Mesothelial cell of epicardium (in vitro differentiated cells): ENCODE measurements around the gene PIK3R6. TPM values are rescaled to one million over a fixed set of nuclear protein-coding genes. Genes with fewer than 3 reads are reported as not detected.

Experiments
- DNase-seq, 2 experiments: peaks; one replicate each; pipeline ENCODE4 v3.0.0; 2021; ENCODE audit warnings: low spot score in 2 of 2; ENCODE audit not compliant: unreplicated experiment in 2 of 2
- H3K27ac Mint-ChIP-seq: 2 replicates; pipeline ENCODE4 v1.8.0; 2021; ENCODE audit warnings: mixed read lengths
- H3K27me3 Mint-ChIP-seq: 2 replicates; pipeline ENCODE4 v1.8.0; 2021; ENCODE audit warnings: low read depth, mixed read lengths
- H3K36me3 Mint-ChIP-seq: 2 replicates; pipeline ENCODE4 v1.8.0; 2021; ENCODE audit warnings: mixed read lengths
- H3K4me1 Mint-ChIP-seq: 2 replicates; pipeline ENCODE4 v1.8.0; 2021; ENCODE audit warnings: mixed read lengths
- H3K4me3 Mint-ChIP-seq: 2 replicates; pipeline ENCODE4 v1.8.0; 2021; ENCODE audit warnings: mild to moderate bottlenecking, moderate library complexity, mixed read lengths
- H3K9me3 Mint-ChIP-seq: 2 replicates; pipeline ENCODE4 v1.8.0; 2021; ENCODE audit warnings: mixed read lengths
- total RNA-seq: library from RNA; stranded (reverse); gene quantifications from 3 replicates; pipeline ENCODE4 v1.2.1, GENCODE V29; 2021
- TF ChIP-seq, protein P1 (sequence below): fragments of 200-600 bp; sonication (generic); IDR thresholded peaks from one replicate; pipeline ENCODE4 v1.5.0; 2021; ENCODE audit warnings: antibody characterized with exemption; ENCODE audit not compliant: unreplicated experiment

Gene PIK3R6
- total RNA-seq, 1 donor from 2014 or later: not detected

DNA sequence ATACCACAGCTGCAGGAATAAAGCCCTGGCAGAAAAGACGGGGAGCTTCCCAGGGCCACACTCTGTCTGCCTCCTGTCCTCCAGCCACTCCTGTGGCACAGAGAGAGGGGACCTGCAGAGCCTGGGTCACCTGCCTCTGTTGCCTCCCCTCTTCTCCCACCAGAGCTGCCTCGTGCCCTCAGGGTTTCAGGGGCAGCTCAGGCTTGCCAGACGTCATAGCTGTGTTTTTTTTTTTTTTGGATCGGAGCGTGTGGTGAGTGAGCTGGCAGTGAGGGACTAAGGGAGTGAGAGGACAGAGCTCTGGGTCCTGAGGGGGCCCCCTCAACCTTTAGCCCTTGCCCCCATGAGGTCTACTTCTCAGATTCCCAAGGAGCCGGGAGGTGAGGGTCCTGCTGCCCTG is 2.1 kb downstream of the PIK3R6 start:
- Mint-ChIP-seq H3K27ac (no peak overlapping the region), H3K4me1 (no peaks in the 10 kb centered on the region), H3K27me3 (peaks cover 25% of the 10 kb centered on the region), H3K4me3 (no peak overlapping the region), H3K36me3 (no peaks in the 10 kb centered on the region), H3K9me3 (no peaks in the 10 kb centered on the region)
- TF ChIP-seq, protein P1, sequence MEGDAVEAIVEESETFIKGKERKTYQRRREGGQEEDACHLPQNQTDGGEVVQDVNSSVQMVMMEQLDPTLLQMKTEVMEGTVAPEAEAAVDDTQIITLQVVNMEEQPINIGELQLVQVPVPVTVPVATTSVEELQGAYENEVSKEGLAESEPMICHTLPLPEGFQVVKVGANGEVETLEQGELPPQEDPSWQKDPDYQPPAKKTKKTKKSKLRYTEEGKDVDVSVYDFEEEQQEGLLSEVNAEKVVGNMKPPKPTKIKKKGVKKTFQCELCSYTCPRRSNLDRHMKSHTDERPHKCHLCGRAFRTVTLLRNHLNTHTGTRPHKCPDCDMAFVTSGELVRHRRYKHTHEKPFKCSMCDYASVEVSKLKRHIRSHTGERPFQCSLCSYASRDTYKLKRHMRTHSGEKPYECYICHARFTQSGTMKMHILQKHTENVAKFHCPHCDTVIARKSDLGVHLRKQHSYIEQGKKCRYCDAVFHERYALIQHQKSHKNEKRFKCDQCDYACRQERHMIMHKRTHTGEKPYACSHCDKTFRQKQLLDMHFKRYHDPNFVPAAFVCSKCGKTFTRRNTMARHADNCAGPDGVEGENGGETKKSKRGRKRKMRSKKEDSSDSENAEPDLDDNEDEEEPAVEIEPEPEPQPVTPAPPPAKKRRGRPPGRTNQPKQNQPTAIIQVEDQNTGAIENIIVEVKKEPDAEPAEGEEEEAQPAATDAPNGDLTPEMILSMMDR: no peak
- DNase-seq: no peak

DNA sequence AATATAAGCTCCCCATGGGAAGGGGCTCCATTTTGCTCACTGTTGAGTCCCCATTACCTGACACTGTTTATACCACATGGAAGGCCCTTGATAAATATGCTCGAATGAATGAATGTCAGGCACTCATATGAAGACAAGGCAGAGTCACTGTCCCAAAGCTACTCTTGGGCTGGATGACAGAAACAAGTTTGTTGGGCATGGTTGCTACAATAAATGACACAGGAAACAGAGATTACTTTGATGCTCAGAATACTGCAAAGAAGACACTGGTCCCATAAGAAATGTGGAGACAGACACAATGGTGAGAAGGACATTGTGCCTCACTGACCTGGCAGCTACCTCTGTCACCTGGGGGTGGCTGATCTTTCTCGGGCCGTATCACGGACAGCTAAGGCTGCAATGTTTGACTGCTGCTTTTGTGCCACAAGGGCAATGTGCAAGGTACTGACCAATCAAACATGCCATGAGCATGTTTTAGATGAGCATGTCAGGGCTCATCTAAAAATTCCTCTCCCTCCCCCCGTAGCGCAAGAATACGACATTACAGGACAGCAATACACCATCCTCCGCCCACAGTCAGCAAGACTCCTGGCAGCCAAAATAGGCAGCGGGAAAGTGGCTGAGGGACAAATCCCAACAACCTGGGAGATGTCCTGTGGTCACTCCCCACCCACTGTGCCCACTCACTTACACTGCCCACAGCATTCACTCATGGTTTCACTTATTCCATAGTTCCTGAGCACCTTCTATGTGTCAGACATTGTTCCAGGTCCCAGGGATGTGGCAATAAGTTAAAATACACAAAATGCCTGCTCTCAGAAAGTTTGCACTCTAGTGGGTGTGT is 5.0 kb downstream of the PIK3R6 start:
- no peaks in the 10 kb centered on the region for H3K9me3 Mint-ChIP-seq
- DNase-seq: no peak
- peaks cover 2% of the 10 kb centered on the region for H3K27me3 Mint-ChIP-seq
- H3K4me3 Mint-ChIP-seq: no peak overlapping the region
- peaks cover 3% of the 10 kb centered on the region for H3K4me1 Mint-ChIP-seq
- no peaks in the 10 kb centered on the region for H3K36me3 Mint-ChIP-seq
- TF ChIP-seq, protein P1: no peak
- H3K27ac Mint-ChIP-seq: no peak overlapping the region

DNA sequence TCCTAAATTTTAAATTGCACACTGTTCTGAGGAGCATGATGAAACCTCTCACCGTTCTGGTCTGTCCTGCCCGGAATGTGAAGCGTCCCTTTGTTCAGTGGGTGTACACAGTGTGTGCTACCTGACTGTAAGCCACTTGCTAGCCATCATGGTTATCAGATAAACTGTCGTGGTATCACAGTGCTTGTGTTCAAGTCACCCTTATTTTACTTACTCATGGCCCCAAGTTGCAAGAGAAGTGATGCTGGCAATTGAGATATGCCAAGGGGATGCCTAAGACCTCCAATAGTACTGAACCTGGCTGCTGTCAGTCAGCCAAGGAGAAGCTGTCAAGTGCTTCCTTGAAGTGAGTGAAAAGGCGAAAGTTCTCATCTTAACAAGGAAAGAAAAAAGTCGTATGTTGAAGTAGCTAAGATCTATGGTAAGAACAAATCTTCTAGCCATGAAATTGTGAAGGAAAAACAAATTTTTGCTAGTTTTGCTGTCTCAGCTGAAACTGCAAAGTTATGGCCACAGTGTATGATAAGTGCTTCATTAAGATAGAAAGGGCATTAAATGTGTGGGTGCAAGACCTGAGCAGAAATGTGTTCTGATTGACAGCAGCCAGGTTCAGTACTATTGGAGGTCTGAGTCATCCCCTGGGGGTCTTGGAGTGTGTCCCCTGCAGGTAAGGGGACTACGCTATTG is 5.8 kb downstream of the PIK3R6 start:
- no peak overlapping the region for H3K4me3 Mint-ChIP-seq
- H3K9me3 Mint-ChIP-seq: no peaks in the 10 kb centered on the region
- no peaks in the 10 kb centered on the region for H3K27me3 Mint-ChIP-seq
- peaks cover 10% of the 10 kb centered on the region for H3K4me1 Mint-ChIP-seq
- no peaks in the 10 kb centered on the region for H3K36me3 Mint-ChIP-seq
- no peak for DNase-seq
- no peak overlapping the region for H3K27ac Mint-ChIP-seq
- TF ChIP-seq, protein P1: no peak

DNA sequence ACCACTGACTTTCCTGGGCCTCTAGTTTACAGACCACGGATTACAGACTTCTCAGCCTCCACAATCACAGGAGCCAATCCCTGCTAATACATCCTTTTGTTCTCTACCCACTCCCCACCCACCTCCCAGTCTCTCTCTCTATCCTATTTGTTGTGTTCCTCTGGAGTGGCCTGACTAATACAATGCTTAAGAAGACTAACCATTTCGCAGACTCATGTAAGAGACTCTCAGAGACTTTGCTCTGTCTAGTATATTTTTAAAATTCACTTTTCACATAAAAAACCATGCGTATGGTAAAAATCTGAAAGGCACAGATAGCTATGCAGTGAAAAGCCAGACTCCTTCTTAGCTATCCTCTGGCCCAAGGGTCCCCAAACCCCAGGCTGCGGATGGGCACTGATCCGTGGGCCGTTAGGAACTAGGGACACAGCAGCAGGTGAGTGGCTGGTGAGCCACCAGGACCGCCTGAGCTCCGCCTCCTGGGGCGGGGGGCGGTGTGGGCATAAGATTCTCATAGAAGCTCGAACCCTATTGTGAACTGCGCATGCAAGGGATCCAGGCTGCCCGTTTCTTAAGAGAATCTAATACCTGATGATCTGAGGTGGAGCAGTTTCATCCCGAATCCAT is 7.6 kb downstream of the PIK3R6 start:
- H3K9me3 Mint-ChIP-seq: no peaks in the 10 kb centered on the region
- DNase-seq: no peak
- TF ChIP-seq, protein P1: no peak
- no peak overlapping the region for H3K4me3 Mint-ChIP-seq
- H3K4me1 Mint-ChIP-seq: peaks cover 10% of the 10 kb centered on the region
- no peaks in the 10 kb centered on the region for H3K36me3 Mint-ChIP-seq
- no peaks in the 10 kb centered on the region for H3K27me3 Mint-ChIP-seq
- H3K27ac Mint-ChIP-seq: no peak overlapping the region

DNA sequence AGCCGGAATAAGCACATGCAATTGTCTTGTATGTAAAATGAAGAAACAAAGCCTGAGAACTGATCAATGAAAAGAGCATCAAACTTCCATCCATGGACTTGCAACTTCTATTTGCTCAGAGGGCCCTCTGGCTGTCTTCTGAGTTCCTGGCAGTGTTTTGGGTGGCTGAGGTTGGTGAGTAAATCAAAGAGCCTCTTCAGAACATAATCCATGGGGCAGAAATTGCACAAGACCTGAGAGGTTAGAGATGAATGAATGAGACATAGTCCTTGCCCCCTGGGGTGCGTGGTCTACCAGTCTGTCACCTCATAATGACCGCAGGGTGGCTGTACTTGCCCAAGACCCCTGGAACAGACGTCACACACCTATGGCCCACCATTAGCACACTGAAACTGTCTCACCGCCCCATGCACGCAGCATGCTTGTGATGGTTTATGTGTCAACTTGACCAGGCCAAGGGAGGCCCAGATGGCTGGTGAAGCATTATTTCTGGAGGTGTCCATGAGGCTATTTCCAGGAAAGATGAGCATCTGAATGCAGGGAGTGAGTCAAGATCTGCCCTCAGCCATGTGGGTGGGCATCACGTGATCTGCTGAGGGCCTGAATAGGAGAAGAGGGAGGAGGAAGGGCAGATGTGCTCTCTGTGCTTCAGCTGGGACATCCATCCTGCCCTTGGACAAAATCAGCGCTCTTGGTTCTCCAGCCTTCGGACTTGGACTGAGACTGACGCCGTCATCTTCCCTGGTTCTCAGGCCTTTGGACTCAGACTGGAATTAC is 8.3 kb downstream of the PIK3R6 start:
- Mint-ChIP-seq H3K36me3 (no peaks in the 10 kb centered on the region), H3K4me1 (peaks cover 10% of the 10 kb centered on the region), H3K27me3 (no peaks in the 10 kb centered on the region), H3K4me3 (no peak overlapping the region), H3K9me3 (no peaks in the 10 kb centered on the region), H3K27ac (no peak overlapping the region)
- TF ChIP-seq, protein P1: no peak
- no peak for DNase-seq
